Mucosa of gallbladder (tissue), 1 donor: ENCODE measurements around the gene EDARADD. TPM values are rescaled to one million over a fixed set of nuclear protein-coding genes. Genes with fewer than 3 reads are reported as not detected.
"Not testable (repeated sequence)": the region's sequence is repeated elsewhere in the genome, so short reads cannot be mapped to it uniquely, and the experiment has no call there.

ENCODE experiments used
- DNase-seq: peaks from one replicate; pipeline ENCODE4 v3.0.0-alpha.2; 2020; ENCODE audit warnings: low spot score
- total RNA-seq: library from RNA; stranded (reverse); gene quantifications from one replicate; pipeline ENCODE4 v1.2.1, GENCODE V29; 2021
- donor health status: DM: no; HTN: no; CAD: no.

EDARADD gene
- total RNA-seq, 1 donor from 2014 or later = 7.4 TPM

DNA sequence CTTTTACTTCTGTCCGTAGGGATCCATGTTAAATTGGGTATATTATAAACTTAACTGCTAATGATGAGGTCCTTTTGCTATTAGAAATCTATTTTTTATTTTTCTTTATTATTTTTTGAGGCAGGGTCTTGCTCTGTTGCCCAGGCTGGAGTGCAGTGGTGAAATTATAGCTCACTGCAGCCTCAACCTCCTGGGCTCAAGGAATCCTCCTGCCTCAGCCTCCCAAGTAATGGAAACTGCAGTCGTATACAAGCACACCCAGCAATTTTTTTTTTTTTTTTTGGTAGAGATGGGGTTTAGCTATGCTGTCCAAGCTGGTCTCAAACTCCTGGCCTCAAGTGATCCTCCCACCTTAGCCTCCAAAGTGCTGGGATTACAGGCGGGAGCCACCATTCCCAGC is 95.1 kb downstream of the EDARADD start:
- not testable (repeated sequence) for DNase-seq

DNA sequence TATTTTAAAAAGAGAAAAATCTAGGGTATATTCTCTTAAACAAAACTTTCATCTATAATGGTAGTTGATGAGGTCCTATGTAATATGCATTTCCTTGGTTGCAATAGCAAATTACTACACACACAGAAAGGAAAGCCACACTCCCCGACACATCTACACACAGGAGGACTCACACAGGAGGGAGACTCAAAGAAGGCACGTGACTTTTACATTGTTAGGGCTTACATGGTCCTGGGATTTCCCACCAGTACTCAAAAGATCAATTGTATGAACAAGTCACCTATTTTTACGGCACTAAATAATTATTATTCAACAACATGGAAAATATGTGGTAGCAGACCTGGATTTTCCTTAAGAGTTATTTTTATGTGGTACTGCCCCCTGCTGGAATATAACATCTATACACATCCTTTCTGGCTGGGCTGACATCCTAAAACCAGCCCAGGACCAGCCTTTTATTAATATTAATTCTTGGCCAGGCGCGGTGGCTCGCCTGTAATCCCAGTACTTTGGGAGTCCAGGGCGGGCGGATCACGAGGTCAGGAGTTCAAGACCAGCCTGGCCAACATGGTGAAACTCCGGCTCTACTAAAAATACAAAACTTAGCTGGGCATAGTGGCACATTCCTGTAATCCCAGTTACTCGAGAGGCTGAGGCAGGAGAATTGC is 95.8 kb downstream of the EDARADD start:
- peak; percentile 16 for DNase-seq

DNA sequence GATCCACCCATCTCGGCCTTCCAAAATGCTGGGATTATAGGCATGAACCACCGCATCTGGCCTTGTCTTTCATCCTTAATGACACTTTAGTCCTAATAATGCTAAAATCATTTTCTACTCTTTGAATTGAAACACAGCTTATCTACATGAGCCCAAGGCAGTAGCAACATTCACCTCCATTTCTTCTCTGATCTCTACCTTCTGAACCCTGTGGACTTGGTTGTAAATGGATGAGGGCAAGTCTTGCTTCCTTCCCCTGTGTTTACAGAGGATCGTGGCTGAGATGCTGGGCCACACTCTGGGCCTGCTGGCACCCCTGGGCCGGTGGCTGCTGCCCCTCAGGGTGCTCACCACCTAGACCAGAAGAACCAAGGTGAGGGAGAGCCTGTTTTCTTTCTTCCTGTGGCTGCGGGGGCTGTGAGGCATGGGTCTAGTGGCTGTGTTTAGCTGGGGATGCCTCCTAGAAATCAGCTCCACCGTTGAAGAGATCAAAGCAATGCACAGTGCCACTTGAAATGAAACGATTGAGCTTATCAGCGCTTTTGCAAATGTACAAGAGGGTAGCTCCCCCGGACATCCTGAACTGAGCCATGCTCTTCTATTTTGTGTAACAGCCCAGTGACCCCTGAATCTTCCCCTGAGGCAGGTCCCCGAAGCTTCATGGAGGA is 97.5 kb downstream of the EDARADD start:
- DNase-seq = no peak

DNA sequence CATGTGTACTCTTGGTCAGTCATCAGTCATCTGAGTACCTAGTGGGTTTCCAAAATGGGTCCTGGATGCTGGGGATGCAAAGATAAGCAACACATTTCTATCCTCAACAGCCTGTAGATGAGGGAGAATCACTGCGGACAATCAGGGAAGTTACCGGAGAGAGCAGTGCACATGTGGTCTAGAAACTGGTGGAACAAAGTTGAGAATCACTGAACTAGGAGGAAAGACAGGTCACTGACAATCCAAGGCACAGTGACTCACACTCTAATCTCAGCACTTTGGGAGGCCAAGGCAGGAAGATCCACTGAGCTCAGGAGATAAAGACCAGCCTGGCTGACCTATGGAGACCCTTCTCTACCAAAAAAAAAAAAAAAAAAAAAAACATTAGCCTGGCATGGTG is 98.3 kb downstream of the EDARADD start:
- no peak for DNase-seq

DNA sequence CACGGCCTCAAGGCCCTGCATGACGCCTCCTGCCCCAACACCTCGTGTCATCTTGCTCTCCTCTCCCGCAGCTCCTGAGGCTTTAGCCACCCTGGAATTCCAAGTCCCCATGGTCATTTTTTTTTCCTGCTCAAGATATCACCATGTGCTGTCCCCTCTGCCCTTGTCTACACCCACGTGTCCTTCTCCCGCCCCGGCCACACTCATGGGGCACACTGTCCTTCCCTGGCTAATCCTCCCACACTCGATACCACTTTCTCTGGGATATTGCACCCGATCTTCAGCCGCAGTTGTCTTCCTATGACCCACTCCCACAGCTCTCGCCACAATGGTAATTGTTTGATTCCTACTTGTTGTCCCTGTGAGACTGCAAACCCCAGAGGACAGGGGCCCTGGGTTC is 100.0 kb downstream of the EDARADD start:
- no peak for DNase-seq

DNA sequence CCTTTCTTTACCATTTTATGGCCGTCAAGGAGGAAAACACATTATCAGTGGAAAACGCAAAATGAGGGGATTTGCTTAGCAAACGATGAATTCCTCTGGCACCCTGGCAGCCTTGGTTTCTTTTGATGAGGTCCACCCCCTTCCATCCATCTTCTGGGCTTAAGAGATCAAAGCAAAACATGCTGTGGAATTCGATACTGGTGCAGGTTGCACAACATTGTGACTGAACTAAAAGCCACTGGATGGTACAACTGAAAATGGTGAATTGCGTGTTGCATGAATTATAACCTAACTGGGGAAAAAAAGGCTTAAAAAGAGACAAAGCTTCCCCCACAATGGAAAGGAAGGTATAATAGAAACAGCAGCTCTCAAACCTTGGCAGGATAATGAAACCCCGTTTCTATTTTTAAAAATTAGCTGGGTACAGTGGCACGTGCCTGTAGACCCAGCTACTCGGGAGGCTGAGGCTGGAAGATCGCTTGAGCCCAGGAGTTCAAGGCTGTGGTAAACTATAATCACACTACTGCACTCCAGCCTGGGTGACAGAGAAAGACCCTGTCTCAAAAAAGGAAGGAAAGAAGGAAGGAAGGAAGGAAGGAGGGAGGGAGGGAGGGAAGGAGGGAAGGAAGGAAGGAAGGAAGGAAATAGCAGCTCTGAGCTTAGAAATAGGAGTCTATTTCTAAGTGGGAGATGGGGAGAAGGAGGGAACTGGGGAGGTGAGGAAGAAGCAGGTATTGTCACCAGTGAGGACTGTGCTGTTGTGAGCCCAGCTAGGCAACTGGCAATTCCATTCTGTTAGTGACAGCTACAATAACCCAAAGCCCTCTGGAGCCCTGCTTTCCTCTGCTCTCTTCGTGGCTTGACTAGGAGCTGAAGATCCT is 100.7 kb downstream of the EDARADD start:
- DNase-seq = no peak

DNA sequence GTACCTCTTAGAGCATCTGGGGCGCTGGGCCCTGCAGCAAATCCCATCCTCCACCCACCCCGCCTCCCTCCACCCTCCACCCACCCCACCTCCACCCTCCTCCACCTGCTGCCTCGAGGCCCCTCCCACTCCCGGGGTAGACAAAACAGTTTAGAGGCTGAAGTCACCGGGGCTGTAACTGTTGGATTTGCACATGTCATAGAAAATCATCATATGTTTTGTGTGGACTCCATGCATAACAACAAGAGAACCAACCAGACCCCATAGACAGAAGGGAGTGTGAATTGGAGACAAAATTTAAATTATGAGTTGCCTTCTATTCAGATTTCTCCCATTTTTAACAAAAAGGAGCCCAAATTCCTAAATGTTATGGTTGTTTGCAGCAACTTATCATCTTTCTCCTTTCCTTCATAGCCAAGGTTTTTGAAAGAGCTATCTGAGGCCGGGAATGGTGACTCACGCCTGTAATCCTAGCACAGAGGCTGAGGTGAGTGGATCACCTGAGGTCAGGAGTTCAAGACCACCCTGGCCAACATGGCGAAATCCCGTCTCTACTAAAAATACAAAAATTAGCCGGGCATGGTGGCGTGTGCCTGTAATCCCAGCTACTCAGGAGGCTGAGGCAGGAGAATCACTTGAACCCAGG is 101.5 kb downstream of the EDARADD start:
- no peak for DNase-seq

DNA sequence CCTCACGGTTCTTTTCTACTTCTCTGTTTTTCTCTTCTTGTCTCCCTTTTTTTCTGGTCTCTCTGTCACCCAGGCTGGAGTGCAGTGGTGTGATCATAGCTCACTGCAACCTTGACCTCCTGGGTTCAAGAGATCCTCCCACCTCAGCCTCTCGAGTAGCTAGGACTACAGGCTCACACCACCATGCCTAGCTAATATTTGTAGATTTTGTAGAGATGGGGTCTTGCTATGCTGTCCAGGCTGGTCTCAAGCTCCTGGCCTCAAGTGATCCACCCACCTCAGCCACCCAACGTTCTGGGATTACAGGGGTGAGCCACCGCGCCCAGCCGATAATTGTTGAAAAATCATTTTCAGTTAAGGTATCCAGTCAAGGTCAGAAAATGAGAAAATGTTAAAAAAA is 103.8 kb downstream of the EDARADD start:
- no peak for DNase-seq

DNA sequence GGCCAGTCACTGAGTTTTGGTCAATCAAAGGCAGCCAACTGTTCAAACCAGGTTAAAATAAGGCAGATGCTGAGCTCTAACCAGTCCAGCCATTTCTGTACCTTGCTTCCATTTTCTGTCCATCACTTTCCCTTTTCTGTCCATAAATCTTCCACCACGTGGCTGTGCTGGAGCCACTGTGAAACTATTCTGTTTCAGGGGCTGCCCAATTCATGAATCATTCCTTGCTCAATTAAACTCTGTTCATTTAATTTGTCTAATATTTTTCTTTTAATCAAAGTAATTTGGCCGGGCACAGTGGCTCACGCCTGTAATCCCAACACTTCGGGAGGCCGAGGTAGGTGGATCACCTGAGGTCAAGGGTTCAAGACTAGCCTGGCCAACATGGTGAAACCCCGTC is 107.0 kb downstream of the EDARADD start:
- no peak for DNase-seq

DNA sequence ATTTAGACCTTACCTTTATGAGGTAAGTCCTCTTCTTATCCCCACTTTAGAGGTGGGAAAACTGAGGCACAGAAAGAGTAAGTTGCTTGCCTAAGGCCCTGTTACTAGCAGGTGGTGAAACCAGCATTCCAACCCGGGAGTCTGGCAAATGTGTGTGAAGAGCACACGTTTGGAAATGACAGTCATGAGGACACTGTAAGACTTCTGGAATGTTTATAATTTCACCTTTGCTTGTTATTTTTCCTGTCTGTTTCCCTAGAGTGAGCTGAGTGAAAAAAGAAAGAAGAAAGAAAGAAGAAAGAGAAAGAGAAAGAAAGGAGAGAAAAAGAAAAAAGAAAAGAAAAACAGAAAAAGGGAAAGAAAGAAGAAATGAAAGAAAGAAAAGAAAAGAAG is 108.5 kb downstream of the EDARADD start:
- DNase-seq = no peak

DNA sequence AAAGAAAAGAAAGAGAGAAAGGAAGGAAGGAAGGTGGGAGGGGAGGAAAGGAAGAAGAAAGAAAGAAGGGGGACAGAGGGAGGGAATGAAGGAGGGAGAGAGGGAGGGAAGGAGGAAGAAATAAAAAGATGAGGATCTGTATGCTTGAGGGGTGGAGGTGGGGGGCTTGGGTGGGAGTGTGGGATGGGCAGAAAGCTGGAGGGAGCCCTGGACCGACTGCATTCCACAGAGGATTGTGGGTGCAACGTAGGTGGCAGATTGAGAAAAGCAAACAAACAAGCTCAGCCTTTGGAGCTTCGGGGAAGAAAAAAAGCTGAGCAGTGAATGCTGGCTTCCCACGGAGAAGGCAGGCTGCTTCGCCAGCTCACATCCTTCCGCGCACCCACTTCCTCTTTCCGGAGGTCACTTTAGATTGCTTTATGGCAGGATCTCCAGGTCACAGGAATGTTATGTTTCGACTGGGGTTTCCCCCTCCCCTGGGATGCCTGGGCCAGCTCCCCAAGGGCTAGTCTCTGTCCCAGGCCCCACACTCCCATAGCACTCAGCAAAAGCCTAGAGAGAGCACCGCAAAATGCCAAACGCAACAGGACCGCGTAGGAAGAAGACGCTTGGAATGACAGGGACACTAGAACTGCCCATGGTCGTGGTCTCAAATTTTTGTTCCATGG is 109.0 kb downstream of the EDARADD start:
- DNase-seq = peak; percentile 66

DNA sequence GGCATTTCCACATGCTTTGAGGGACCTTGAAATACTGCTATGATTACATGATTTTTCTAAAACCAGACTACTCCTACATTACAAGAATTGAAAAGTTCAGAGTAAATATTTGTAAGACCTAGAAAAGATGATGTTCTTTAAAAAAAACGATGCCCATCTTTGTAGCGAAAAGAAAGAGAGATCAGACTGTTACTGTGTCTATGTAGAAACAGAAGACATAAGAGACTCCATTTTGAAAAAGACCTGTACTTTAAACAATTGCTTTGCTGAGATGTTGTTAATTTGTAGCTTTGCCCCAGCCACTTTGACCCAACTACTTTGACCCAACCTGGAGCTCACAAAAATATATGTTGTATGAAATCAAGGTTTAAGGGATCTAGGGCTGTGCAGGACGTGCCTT is 110.3 kb downstream of the EDARADD start:
- not testable (repeated sequence) for DNase-seq

DNA sequence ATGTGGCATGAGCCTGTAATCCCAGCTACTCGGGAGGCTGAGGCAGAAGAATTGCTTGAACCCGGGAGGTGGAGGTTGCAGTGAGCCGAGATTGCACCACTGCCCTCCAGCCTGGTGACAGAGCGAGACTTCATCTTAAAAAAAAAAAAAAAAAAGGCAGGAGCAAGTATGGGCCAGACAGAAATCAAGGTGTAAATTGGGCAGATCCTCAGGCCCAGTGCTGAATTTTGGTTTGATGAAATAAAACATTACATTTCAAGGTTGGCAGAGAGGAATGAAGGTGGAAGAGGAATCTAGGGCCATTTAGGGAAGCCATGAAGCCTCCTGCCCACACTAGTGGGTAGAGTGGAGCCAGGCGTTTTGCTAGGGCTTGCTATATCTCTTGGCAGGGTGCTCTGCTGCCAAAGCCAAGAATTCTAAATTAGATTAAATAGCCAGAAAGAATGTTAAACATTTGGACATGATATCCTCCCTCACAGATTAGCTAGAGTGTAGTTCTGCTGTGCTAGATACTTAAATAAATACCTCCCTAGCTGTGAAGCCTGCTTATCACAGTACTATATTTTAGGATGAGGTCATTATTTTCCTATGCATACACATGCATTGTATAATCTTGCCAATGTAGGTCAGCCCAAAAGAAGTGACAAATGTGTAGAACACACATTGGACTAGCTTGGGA is 113.1 kb downstream of the EDARADD start:
- DNase-seq = peak; percentile 17

DNA sequence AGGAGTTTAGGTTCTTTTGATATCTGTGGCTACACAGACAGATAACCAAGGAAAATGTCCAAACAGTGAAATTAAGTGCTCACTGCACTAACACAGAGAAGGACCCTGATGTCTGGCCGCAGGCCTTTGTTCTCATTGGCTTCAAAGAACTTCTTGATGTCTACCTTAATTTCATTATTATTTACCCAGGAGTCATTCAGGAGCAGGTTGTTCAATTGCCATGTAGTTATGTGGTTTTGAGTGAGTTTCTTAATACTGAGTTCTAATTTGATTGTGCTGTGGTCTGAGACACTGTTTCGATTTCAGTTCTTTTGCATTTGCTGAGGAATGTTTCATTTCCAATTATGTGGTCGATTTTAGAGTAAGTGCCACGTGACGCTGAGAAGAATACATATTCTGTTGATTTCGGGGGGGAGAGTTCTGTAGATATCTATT is 114.5 kb downstream of the EDARADD start:
- DNase-seq = no peak

DNA sequence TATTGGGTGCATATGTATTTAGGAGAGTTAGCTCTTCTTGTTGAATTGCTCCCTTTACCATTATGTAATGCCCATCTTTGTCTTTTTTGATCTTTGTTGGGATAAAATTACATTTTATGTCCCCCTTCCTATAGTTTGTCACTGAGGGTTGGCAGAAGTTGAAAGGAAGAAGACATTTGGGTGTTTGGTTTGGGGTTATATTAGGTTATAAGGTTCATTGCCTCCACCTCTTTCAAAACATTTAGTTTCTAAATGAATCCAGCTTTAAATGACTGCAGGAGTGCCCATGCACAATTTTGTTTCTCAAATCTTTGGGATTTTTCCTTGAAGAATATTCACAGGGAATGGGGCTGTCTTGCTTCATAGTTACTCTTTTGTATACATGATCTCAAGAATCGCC is 115.1 kb downstream of the EDARADD start:
- no peak for DNase-seq

DNA sequence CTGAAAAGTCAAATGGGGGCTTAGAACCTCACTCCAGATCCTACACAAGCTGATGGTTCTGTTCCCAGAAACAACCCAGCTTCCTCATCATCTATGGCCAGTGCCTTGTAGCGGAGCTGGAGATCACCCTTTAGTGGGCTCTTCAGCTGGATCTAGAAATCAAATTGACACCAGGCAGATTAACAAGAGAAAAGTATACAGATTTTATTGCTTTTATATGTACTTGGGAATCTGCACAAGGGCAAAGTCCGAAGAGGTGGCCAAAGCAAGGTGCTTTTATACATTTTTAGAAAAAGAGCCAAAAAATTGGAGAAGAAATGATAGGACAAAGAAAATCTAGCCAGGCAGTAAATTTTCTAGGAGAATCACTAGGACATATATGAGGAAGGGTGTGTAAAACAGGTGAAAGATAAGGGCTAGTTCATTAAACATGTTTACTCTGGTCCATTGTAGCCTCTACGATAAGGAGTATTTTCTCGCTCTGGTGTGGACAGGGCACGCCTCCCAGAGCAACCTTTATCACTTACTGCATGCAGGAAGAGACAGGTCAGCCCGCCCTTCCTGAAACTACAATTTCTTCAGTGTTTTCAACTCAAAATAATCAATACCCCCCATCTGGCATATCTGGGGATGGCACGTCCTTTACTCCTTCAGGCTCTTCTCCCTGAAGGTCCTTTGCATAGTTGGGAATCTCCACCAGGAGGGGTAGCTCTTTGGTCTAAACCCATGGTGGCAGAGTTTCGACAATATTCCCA is 115.7 kb downstream of the EDARADD start:
- DNase-seq = no peak

DNA sequence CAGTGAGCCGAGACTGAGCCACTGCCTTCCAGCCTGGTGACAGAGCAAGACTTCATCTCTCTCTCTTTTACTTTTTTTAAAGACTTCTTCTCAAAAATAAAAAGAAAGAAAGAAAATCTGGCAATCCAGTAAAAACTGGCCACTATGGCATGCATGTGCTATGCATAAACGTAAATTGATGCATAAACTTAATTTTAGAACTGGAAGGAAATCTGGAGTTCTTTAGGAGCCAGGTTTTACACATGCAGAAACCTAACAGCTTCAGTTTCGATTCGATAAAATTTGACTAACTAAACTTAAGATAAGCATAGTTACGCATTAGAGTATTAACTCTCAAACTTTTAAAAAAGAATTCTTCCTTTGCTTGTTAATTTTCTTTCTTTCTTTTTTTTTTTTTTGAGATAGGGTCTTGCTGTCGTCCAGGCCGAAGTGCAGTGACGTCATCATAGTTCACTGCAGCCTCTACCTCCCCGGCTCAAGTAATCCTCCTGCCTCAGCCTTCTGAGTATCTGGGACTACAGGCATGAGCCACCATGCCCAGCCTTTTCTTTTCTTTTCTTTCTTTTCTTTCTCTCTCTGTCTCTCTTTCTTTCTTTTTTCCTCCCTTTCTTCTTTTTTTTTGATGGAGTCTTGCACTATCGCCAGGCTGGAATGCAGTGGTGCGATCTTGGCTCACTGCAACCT is 117.8 kb downstream of the EDARADD start:
- DNase-seq = no peak

DNA sequence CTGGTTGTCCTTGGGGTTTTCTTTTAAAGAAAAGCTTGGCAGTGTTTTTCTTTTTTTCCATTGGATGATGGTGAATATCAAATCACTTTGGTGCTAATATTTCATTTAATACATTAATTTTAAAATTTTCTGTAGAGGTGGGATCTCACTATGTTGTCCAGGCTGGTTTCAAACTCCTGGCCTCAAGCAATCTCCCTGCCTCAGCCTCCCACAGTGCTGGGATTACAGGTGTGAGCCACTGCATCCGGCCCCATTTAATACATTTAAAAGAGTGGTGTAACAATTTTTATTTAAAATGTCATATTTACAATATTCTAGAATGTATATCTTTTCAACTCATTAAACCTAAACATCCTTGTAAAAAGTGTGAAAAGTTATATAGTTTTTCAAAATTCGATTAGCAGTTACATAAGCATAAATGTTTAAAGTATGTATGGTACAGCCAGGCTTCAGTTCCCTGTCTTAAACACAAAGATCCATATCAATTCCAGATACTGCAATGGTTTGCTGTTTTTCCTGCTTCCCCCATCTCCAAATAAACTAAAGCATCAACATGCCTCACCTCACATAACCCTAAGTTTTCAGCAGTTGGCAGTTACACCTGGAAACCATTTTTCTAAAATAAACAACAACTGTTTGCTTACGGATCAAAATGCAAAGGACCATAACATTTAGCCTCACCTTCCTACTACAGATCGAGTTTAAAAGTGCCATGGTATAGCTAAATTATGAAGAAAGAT is 120.8 kb downstream of the EDARADD start:
- no peak for DNase-seq

DNA sequence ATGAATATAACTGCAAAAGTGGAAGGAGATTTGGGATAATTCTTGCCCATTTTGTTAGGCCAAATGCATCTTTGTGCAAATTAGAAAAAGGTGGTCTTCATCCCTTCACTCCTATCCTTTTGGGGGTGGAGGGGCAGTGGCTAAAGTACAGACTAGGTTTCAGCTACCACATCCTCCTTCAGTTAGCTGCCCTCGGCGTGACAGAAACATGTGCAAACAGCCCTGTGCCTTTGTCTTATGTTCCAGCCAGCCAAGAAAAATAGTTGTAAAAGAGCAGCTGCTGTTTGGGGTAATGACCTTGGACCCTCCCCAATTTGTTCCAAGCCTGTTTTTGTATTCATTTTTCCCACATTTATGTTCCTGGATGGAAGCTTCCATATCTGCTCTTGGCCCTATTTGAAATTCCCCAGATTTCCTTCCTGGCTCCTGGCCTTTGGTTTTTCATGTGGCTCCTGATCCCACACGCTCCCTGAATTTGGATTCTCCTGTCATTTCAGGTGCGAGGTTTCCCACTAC is 121.4 kb downstream of the EDARADD start:
- DNase-seq = no peak
